ENCODE measurements around the gene SGTA. TPM values are rescaled to one million over a fixed set of nuclear protein-coding genes. Genes with fewer than 3 reads are reported as not detected.

The SGTA gene
- total RNA-seq, 4 donors from 2014 or later = 43.4 to 86.8 (median 73.4) TPM

GRCh38 chr19:2763687-2764086 lies 19.4 kb downstream of the SGTA start:
- 99 to 100% methylated on average over 7 to 10 of the region's 12 CpGs for WGBS, 2 donors
- no peaks in the 10 kb centered on the region for H3K9me3 ChIP-seq
- no peak overlapping the region for H3K27ac ChIP-seq
- H3K27me3 ChIP-seq = no peaks in the 10 kb centered on the region
- no peak overlapping the region for H3K4me3 ChIP-seq (replicated peaks in 1 of 3)
- intact Hi-C loops (cut with DNase I) = no loop called here
- peaks cover 68 to 69% of the 10 kb centered on the region in 2 donors for H3K36me3 ChIP-seq
- DNase-seq = no peak
- no peak for TF ChIP-seq CTCF (IDR thresholded peaks at IDR 0.05)
- no peak for TF ChIP-seq POLR2A (IDR thresholded peaks at IDR 0.05)
- H3K4me1 ChIP-seq = no peaks in the 10 kb centered on the region

- no peaks in the 10 kb centered on the region for H3K4me1 ChIP-seq
- H3K9me3 ChIP-seq = no peaks in the 10 kb centered on the region
- 93 to 98% methylated on average over 5 to 10 of the region's 23 CpGs for WGBS, 2 donors
- H3K27me3 ChIP-seq = no peaks in the 10 kb centered on the region
- intact Hi-C loops (cut with DNase I) = no loop called here
- no peak for DNase-seq
- no peak overlapping the region for H3K27ac ChIP-seq
- H3K4me3 ChIP-seq (replicated peaks in 1 of 3) = no peak overlapping the region
- peaks cover 73 to 74% of the 10 kb centered on the region in 2 donors for H3K36me3 ChIP-seq
- TF ChIP-seq POLR2A (IDR thresholded peaks at IDR 0.05) = no peak
These were observed 20.1 kb downstream of the SGTA start for GRCh38 chr19:2762783-2763496.

DNA sequence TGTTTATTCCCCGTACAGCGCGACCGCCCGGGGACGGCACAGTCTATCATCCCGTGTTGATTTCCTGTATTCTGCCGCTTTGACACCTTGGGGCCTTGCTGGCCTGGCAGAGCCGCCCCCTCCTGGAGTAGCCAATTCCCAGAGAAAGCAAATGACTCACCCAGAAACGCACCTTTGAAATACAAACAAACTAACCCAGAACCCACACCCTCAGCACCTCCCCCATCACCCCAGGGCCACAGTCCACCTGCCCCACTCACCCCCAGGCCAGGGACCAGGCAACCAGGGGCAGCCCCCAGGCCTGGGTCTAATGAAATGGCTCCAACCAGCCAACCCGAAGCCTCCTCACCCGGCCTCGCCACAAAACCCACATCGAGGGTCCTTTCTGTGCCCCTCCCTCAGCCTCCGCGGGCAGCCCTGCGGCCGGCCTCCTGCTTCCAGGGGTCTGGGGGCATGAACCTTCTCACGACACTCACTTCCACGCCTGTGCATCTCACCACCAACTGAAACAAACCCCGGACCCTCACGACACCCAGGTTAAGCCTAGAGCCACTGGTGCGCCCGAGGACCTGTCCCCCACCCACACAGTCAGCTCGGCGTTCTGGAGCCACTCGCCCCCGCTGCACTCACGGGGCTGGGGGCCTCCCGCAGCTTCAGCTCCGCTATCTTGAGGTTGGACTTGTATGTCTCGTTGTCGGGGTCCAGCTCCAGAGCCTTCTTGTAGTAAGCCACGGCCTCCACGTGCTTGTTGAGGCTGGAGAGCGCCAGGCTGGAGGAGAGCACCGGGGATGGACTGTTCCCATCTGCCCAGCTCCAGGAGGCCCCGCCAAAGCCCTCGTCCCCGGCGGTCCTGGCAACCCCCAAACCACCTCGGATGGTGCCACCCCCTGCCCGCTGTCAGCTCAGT lies 20.9 kb downstream of the SGTA start:
- DNase-seq = no peak
- TF ChIP-seq CTCF (IDR thresholded peaks at IDR 0.05) (no peak), POLR2A (IDR thresholded peaks at IDR 0.05) (no peak)
- Histone ChIP-seq H3K4me1 (no peaks in the 10 kb centered on the region), H3K27ac (no peak overlapping the region), H3K4me3 (replicated peaks in 1 of 3) (no peak overlapping the region), H3K9me3 (no peaks in the 10 kb centered on the region), H3K27me3 (no peaks in the 10 kb centered on the region), H3K36me3 (peaks cover 71% of the 10 kb centered on the region in 2 donors)
- intact Hi-C loops (cut with DNase I) = no loop called here
- 94 to 96% methylated on average over 30 to 37 of the region's 43 CpGs for WGBS, 2 donors

- Histone ChIP-seq H3K27ac (no peak overlapping the region), H3K9me3 (no peaks in the 10 kb centered on the region), H3K4me1 (no peaks in the 10 kb centered on the region), H3K36me3 (peaks cover 70% of the 10 kb centered on the region in 2 donors), H3K4me3 (replicated peaks in 1 of 3) (no peak overlapping the region), H3K27me3 (no peaks in the 10 kb centered on the region)
- WGBS, 2 donors = 90 to 93% methylated on average over 10 to 16 of the region's 16 CpGs
- no peak for TF ChIP-seq POLR2A (IDR thresholded peaks at IDR 0.05)
- no peak for TF ChIP-seq CTCF (IDR thresholded peaks at IDR 0.05)
- no peak for DNase-seq
- intact Hi-C loops (cut with DNase I) = no loop called here
These were observed 21.8 kb downstream of the SGTA start for GRCh38 chr19:2761309-2761677.

GRCh38 chr19:2759965-2760364 lies 23.1 kb downstream of the SGTA start:
- no peak for TF ChIP-seq CTCF (IDR thresholded peaks at IDR 0.05)
- no peak for TF ChIP-seq POLR2A (IDR thresholded peaks at IDR 0.05)
- WGBS, 2 donors = 88 to 92% methylated on average over 7 of the region's 7 CpGs
- no peak overlapping the region for H3K27ac ChIP-seq
- no peak for DNase-seq
- intact Hi-C loops (cut with DNase I) = loop anchor here (10.0 kb wide), 1 partner anchor 295 kb away; no protein-coding TSS in a partner anchor
- no peaks in the 10 kb centered on the region for H3K4me1 ChIP-seq
- H3K9me3 ChIP-seq = no peaks in the 10 kb centered on the region
- no peak overlapping the region for H3K4me3 ChIP-seq (replicated peaks in 1 of 3)
- H3K27me3 ChIP-seq = no peaks in the 10 kb centered on the region
- peaks cover 70 to 71% of the 10 kb centered on the region in 2 donors for H3K36me3 ChIP-seq

Data from thyroid gland (tissue), 4 donors.